Keratinocyte (primary cell): ENCODE results near the gene ARHGAP15. TPM values are rescaled to one million over a fixed set of nuclear protein-coding genes. Genes with fewer than 3 reads are reported as not detected.

Experiments
- DNase-seq: peaks from one replicate; pipeline ENCODE4 v3.0.0-alpha.2; 2011; ENCODE audit warnings: low read depth, missing footprints, low spot score
- FAIRE-seq: peaks from 2 replicates; lab custom pipeline; 2011; peaks lifted over from hg19 to GRCh38; lab: Jason Lieb, UNC
- H2AFZ ChIP-seq: 2 replicates; pipeline ENCODE4 v1.6.0; 2012; ENCODE audit warnings: low read length, control low read depth, inconsistent platforms; ENCODE audit not compliant: control insufficient read depth
- H3K27ac ChIP-seq: 2 replicates; pipeline ENCODE4 v1.5.1; 2011; ENCODE audit warnings: low read length; ENCODE audit not compliant: control insufficient read depth, insufficient read depth
- H3K27me3 ChIP-seq: 3 replicates; pipeline ENCODE4 v1.6.0; 2011; ENCODE audit warnings: low read length; ENCODE audit not compliant: control insufficient read depth, insufficient read depth; ENCODE audit errors: extremely low read depth
- H3K36me3 ChIP-seq, 2 experiments: 2 replicates in 1 of 2; 3 replicates in 1 of 2; pipeline ENCODE4 v1.5.1; 2011; ENCODE audit warnings: low read length in 2 of 2, mild to moderate bottlenecking in 1 of 2; ENCODE audit not compliant: control insufficient read depth in 2 of 2, insufficient read depth in 2 of 2; ENCODE audit errors: extremely low read depth in 1 of 2
- H3K4me1 ChIP-seq: 3 replicates; pipeline ENCODE4 v1.5.1; 2011; ENCODE audit warnings: low read length; ENCODE audit not compliant: control insufficient read depth, insufficient read depth; ENCODE audit errors: extremely low read depth
- H3K4me2 ChIP-seq: 3 replicates; pipeline ENCODE4 v1.6.0; 2011; ENCODE audit warnings: low read depth, low read length; ENCODE audit not compliant: control insufficient read depth, insufficient read depth; ENCODE audit errors: extremely low read depth
- H3K4me3 ChIP-seq, 3 experiments: fragments of 200-600 bp in 1 of 3; sonication (generic) in 1 of 3; 2 replicates in 2 of 3; 3 replicates in 1 of 3; pipeline ENCODE4 v1.5.1; 2011 to 2016; ENCODE audit warnings: low read length in 3 of 3, mild to moderate bottlenecking in 3 of 3, control low read depth in 2 of 3, inconsistent platforms in 1 of 3, low read depth in 1 of 3, mixed read lengths in 1 of 3, mixed run types in 1 of 3, moderate library complexity in 1 of 3; ENCODE audit not compliant: control insufficient read depth in 2 of 3, insufficient read depth in 2 of 3; ENCODE audit errors: extremely low read depth in 1 of 3
- H3K79me2 ChIP-seq: 2 replicates; pipeline ENCODE4 v1.6.0; 2012; ENCODE audit warnings: low read length; ENCODE audit not compliant: control insufficient read depth, insufficient read depth
- H3K9ac ChIP-seq: 3 replicates; pipeline ENCODE4 v1.6.0; 2011; ENCODE audit warnings: low read length; ENCODE audit not compliant: control insufficient read depth, insufficient read depth; ENCODE audit errors: extremely low read depth
- H3K9me1 ChIP-seq: 3 replicates; pipeline ENCODE4 v1.6.0; 2011; ENCODE audit warnings: low read length; ENCODE audit not compliant: control insufficient read depth, insufficient read depth; ENCODE audit errors: extremely low read depth
- H3K9me3 ChIP-seq: 2 replicates; pipeline ENCODE4 v1.5.1; 2012; ENCODE audit warnings: low read depth, low read length; ENCODE audit not compliant: control insufficient read depth
- H4K20me1 ChIP-seq: 3 replicates; pipeline ENCODE4 v1.6.0; 2011; ENCODE audit warnings: low read length; ENCODE audit not compliant: control insufficient read depth, insufficient read depth; ENCODE audit errors: extremely low read depth
- EZH2 ChIP-seq: IDR thresholded peaks from one replicate; pipeline ENCODE4 v1.6.1; 2012; ENCODE audit warnings: inconsistent platforms, mild to moderate bottlenecking, low read length, moderate library complexity
- dilution Hi-C: fragments of 300-500 bp; cut with MboI; formaldehyde crosslinking; loops from one replicate; pipeline ENCODE4 v1.7.0; 2020; ENCODE audit warnings: low sequenced_read_pairs; ENCODE audit not compliant: extremely low pct_ligation_motif_present
- polyA plus RNA-seq, 5 experiments: library from polyadenylated mRNA; depleted of rRNA in 3 of 5; stranded (reverse) in 3 of 5; stranded (forward) in 1 of 5; unstranded in 1 of 5; fragments of >200 nt; gene quantifications; 1 replicate in 1 of 5; 2 replicates in 3 of 5; 3 replicates in 1 of 5; pipeline versions ENCODE4 v1.2.1 to v1.2.3, GENCODE V29; 2011 to 2012; ENCODE audit warnings: missing spikeins in 2 of 5, low read depth in 1 of 5, low replicate concordance in 1 of 5
- TF ChIP-seq, protein P1 (sequence below), 3 experiments: IDR thresholded peaks in 1 of 3; conservative IDR thresholded peaks in 1 of 3; optimal IDR thresholded peaks in 1 of 3; 2 replicates in 2 of 3; 3 replicates in 1 of 3; pipeline versions ENCODE3 to v1.5.1; 2011; ENCODE audit warnings: low read length in 3 of 3, mild to moderate bottlenecking in 3 of 3, moderate library complexity in 2 of 3, control low read depth in 1 of 3, inconsistent platforms in 1 of 3; ENCODE audit not compliant: insufficient read depth in 2 of 3; ENCODE audit errors: extremely low read depth in 1 of 3

ARHGAP15 gene
- polyA plus RNA-seq, 1 donor (not counting 4 experiments of a cell fraction or from before 2014, with no cell fraction given), result not detected

- Histone ChIP-seq H2AFZ (peak overlapping the region; percentile 46), H3K9me1 (no peaks in the 10 kb centered on the region), H3K4me2 (peak overlapping the region; percentile 31), H3K9ac (no peak overlapping the region), H3K36me3 (no peaks in the 10 kb centered on the region), H3K27me3 (no peaks in the 10 kb centered on the region), H3K9me3 (no peaks in the 10 kb centered on the region), H3K4me1 (peaks cover 6% of the 10 kb centered on the region), H3K79me2 (no peaks in the 10 kb centered on the region), H4K20me1 (no peaks in the 10 kb centered on the region), H3K27ac (peak overlapping the region; percentile 6), H3K4me3 (no peak overlapping the region)
- dilution Hi-C loops, result no loop called here
- FAIRE-seq (peak; percentile 57), DNase-seq (no peak)
- TF ChIP-seq, protein P1, sequence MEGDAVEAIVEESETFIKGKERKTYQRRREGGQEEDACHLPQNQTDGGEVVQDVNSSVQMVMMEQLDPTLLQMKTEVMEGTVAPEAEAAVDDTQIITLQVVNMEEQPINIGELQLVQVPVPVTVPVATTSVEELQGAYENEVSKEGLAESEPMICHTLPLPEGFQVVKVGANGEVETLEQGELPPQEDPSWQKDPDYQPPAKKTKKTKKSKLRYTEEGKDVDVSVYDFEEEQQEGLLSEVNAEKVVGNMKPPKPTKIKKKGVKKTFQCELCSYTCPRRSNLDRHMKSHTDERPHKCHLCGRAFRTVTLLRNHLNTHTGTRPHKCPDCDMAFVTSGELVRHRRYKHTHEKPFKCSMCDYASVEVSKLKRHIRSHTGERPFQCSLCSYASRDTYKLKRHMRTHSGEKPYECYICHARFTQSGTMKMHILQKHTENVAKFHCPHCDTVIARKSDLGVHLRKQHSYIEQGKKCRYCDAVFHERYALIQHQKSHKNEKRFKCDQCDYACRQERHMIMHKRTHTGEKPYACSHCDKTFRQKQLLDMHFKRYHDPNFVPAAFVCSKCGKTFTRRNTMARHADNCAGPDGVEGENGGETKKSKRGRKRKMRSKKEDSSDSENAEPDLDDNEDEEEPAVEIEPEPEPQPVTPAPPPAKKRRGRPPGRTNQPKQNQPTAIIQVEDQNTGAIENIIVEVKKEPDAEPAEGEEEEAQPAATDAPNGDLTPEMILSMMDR (optimal IDR thresholded peaks at IDR 0.05 in 1 of 3, IDR thresholded peaks at IDR 0.05 in 1 of 3, conservative IDR thresholded peaks at IDR 0.05 in 1 of 3; ENCODE audit: extremely low read depth in 1 of 3, insufficient read depth in 2 of 3, low read length in 3 of 3), result no peak
Observed at GRCh38 chr2:143083636-143084035, 45.6 kb upstream of the ARHGAP15 start.

- dilution Hi-C loops, result no loop called here
- TF ChIP-seq, protein P1 (optimal IDR thresholded peaks at IDR 0.05 in 1 of 3, IDR thresholded peaks at IDR 0.05 in 1 of 3, conservative IDR thresholded peaks at IDR 0.05 in 1 of 3; ENCODE audit: extremely low read depth in 1 of 3, insufficient read depth in 2 of 3, low read length in 3 of 3), result no peak
- TF ChIP-seq EZH2, result no peak
- peak overlapping the region; percentile 31 for H3K4me2 ChIP-seq
Observed at GRCh38 chr2:143084462-143084861, 44.8 kb upstream of the ARHGAP15 start.

More at GRCh38 chr2:143084462-143084861, 44.8 kb upstream of the ARHGAP15 start:
- Histone ChIP-seq H3K9me3 (no peaks in the 10 kb centered on the region), H3K27me3 (no peaks in the 10 kb centered on the region), H3K27ac (no peak overlapping the region), H3K9ac (no peak overlapping the region), H3K4me1 (peaks cover 6% of the 10 kb centered on the region), H4K20me1 (no peaks in the 10 kb centered on the region), H2AFZ (no peak overlapping the region), H3K79me2 (no peaks in the 10 kb centered on the region), H3K9me1 (no peaks in the 10 kb centered on the region), H3K4me3 (no peak overlapping the region), H3K36me3 (no peaks in the 10 kb centered on the region)
- no peak for FAIRE-seq
- no peak for DNase-seq
